DMS114 treated with DMSO at 0.1 percent for 48 hours (cell line): Measurements from ENCODE around the gene CASK.
"Not testable (repeated sequence)": the region's sequence is repeated elsewhere in the genome, so short reads cannot be mapped to it uniquely, and the experiment has no call there.

ENCODE experiments used
- DNase-seq: peaks from one replicate; lab custom pipeline; 2025; ENCODE audit not compliant: unreplicated experiment; lab: John Stamatoyannopoulos, UW

The CASK gene

GRCh38 chrX:41733939-41734338, 189.4 kb downstream of the CASK start:
- no peak for DNase-seq

GRCh38 chrX:41732260-41732659, 191.1 kb downstream of the CASK start:
- DNase-seq: no peak

GRCh38 chrX:41730081-41730480, 193.3 kb downstream of the CASK start:
- no peak for DNase-seq

- DNase-seq: no peak
Observed at GRCh38 chrX:41728125-41728524, 195.2 kb downstream of the CASK start.

GRCh38 chrX:41723826-41724225, 199.5 kb downstream of the CASK start, which contains the start of gene GPR82:
Gene GPR82, plus strand, starts transcription at chrX:41724181. Its CDS starts 2,846 bp downstream, at chrX:41727027.
- no peak for DNase-seq

- DNase-seq: no peak
Observed at GRCh38 chrX:41722816-41723618, 200.3 kb downstream of the CASK start.

GRCh38 chrX:41722214-41722613, 201.1 kb downstream of the CASK start:
- no peak for DNase-seq

GRCh38 chrX:41721590-41721989, 201.8 kb downstream of the CASK start:
- no peak for DNase-seq

GRCh38 chrX:41720125-41720779, 203.1 kb downstream of the CASK start:
- no peak for DNase-seq

GRCh38 chrX:41719610-41720009, 203.7 kb downstream of the CASK start:
- not testable (repeated sequence) for DNase-seq

GRCh38 chrX:41718481-41719235, 204.7 kb downstream of the CASK start:
- no peak for DNase-seq

GRCh38 chrX:41716767-41717473, 206.4 kb downstream of the CASK start:
- DNase-seq: no peak

- no peak for DNase-seq
Observed at GRCh38 chrX:41716222-41716621, 207.1 kb downstream of the CASK start.

- no peak for DNase-seq
Observed at GRCh38 chrX:41711021-41711667, 212.2 kb downstream of the CASK start.

- no peak for DNase-seq
Observed at GRCh38 chrX:41708486-41708885, 214.9 kb downstream of the CASK start.

GRCh38 chrX:41707218-41707617, 216.1 kb downstream of the CASK start:
- no peak for DNase-seq

- DNase-seq: no peak
Observed at GRCh38 chrX:41705680-41706374, 217.5 kb downstream of the CASK start.

GRCh38 chrX:41705042-41705441, 218.3 kb downstream of the CASK start:
- DNase-seq: no peak

- no peak for DNase-seq
Observed at GRCh38 chrX:41703574-41704029, 219.8 kb downstream of the CASK start.

GRCh38 chrX:41695426-41695825, 227.9 kb downstream of the CASK start:
- no peak for DNase-seq
